Kidney glomerular epithelial cell (primary cell): Measurements from ENCODE around the gene PIP5KL1.

ENCODE experiments used
- DNase-seq: peaks from one replicate; lab custom pipeline; 2025; lab: John Stamatoyannopoulos, UW

The PIP5KL1 gene

DNA sequence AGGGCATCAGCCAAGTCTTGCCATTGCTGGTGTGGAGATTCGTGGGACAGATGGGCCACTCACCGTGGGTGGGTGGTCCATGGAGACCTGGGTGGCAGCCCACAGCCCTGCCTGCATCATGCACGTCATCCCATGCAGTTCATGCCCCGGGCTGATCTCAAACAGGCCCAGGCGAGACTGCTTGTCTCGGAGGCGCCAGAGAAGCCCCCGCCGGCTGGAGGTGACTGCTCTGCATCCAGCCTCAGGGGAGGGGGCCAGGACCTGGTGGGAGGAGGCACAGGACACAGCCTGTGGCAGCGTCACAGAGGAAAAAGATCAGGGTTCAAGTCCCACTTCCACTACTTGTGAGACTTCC, 975 bp downstream of the PIP5KL1 start:
- no peak for DNase-seq

- DNase-seq, result no peak
Measured at GRCh38 chr9:127928676-127929624, 1.6 kb downstream of the PIP5KL1 start.

- DNase-seq, result no peak
Measured at GRCh38 chr9:127927988-127928675, 2.4 kb downstream of the PIP5KL1 start.

GRCh38 chr9:127927201-127927987, 3.2 kb downstream of the PIP5KL1 start:
- no peak for DNase-seq

DNA sequence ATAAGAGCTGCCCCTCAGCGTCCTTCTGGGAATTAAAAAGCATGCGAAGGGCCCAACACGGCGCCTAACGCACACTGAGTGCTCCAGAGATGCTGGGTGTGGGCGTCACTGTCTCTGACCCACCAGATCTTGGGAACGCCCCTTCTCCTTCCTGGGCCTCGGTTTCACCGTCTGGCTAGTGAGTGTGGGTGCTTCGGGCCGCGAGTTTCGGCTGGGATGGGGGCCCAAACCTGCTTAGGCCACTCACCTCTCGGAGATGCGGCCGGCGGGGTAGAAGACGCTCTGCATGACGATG, 3.7 kb downstream of the PIP5KL1 start:
- DNase-seq, result no peak

DNA sequence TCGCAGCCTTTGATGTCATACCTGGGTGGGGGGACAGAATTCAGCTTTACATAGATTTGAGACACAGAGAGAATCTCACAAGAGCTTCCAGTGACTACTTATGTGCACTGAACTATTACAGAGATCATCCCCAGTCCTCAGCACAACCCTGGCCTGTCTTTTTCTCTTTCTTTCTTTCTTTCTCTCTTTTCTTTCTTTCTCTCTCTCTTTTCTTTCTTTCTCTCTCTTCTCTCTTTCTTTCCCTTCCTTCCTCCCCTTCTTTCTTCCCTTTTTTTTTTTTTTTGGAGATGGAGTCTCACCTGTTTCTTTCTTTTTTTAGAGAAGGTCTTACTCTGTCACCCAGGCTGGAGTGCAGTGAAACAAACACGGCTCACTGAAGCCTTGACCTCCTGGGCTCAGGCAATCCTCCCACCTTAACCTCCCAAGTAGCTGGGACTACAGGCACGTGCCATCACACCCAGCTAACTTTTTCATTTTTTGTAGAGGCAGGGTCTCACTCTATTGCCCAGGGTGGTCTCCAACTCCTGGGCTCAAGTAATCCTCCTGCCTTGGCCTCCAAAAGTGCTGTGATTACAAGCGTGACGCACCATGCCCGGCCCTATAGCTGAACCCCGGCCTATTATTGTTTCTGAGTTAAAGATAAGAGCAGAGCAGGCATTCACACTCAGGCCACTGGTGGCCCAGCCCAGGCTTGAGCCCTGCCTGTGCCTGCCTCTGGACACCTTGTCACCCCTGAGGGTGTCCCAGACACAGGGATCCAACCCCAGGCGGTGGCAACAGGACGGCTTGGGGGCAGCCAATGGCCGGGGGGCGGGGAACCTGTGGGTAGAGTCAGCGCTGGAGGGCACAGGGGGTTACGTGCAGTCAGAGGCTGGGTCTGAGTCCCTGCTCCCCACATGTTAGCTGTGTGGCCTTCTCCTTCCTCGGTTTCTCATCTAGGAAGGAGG, 4.3 kb downstream of the PIP5KL1 start:
- no peak for DNase-seq

DNA sequence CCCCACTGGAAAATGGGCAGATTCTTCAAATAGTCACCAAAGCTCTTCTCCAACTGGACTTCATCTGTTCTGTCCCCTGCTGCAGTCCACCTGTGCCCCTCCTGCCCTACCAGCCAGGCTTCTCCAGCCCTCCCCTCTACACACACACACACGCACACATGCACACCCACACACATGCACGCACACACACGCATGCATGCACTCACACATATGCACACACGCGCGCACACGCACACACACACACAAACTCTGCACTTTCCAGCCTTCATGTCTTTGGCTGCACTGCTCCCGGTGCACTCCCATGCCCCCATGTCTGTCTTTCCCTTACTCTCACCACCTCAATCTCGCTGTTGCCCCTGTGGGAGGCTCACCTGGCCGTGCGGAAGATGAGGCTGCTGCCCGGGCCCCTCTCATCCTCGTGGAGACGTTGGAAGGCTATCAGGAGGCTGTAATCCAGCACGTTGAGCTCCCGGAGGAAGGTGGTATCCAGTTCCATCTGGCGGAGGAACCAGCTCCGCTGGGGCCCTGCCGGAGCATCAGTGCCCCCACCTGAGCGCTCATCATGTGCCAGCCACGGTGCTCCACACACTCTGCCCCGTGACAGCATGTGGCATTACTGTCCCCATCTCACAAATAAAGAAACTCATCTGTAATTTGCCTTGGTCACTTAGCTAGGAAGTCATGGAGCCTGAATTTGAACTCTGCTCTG, 5.7 kb downstream of the PIP5KL1 start:
- no peak for DNase-seq

DNA sequence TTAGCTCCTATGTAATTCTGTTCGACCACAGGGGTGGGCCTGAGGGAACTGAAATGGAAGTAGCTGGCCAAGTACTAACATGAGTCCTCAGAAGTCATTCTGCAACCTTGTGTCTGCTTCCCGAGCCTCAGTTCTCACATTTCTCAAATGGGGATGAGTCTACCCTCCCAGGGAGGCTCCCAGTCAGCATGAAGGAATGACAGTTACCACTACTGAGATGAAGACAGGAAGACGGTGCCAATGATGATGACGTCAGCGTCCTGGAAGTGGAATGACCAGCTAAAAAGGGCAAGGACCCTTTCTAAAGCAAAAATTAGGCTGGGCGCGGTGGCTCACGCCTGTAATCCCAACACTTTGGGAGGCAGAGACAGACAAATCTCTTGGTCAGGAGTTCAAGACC, 6.8 kb downstream of the PIP5KL1 start:
- peak; percentile 13 for DNase-seq

DNA sequence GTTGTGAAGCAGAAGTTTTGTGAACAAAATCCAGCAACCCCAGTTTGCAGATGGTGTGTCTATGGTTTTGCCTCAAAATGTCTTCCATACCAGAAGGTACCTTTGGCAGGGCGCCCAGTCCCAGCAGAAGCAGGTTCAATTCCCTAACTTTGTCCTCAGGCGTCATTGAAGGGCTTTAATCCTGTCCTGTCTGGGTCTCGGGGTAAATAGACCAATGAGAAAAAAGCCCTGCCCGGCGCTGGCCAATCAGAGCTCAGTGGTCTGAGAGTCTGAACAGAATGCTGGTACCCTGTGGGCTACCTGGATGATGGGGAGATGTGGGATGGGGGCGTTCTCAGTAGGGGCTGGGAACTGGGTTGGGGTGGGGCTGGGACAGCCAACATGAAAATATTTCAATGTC, 7.5 kb downstream of the PIP5KL1 start:
- DNase-seq, result no peak

DNA sequence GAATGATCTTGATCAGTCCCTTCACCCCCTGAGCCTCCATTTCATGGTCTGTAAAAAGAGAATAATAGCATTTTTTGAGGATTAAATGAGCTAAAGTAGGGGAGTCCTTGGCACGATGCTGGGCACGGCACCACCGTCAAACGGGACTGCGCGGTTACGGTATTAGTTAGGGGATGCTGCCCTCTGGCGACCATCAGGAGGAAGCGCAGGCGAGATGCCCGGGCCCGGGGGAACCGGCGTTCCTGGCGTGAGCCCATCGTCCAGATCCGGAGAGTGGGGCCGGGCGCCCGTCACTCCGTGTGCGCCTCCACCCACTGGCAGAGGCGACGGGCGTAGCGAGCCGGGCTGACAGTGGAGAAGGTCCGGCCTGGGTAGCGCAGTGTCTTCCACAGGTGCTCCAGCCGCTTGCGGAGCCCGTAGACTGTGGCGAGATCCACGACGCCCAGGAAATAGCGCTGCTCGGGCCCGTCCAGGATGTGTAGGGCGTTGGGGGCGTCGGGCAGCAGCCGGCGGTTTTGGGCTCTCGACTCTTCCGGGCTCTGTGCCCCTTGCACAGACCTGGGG, 8.9 kb downstream of the PIP5KL1 start:
- peak; percentile 36 for DNase-seq

DNA sequence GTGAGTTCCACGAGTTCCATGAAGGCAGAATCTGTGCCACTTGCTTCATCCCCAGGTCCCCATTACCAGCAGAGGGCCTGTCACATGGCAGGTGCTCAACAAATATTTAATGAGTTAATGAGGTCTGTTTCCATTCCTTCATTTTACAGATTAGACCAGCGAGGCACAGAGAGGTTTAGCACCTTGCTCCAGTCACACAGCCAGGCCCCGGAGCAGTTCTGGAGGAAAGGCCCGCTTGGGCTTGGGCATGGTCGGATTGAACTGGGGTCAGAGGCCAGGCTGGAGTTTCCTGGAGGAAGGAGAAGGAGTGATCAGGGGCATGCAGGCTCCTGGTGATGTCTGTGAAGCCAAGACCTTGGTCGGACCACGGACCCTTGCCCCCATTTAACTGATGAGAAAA, 9.8 kb downstream of the PIP5KL1 start:
- DNase-seq, result no peak

DNA sequence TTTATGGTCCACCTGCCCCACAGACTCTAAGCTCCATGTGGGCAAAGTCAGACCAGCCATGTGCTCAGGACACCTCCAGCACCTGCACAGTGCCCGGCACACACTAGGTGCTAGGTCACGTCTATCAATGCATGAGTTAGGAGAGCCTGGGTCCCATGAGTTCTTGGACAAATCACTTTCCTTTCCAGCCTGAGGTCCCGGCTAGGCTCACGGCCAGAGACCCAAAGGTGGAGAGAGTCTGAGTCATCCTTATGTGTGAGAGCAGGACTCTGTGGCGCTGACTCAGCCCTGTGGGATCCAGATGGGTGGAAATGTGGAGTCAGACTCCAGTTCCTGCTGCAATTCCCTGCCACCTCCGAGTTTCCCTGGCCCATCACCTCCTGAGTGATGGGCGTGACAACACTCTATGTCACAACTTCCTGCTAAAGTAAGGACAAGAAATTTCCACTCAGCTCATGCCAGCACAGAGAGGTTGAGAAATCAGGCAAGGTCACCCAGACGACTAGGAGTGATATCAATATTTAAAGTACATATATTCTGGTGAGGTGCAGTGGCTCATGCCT, 11.2 kb downstream of the PIP5KL1 start:
- DNase-seq, result peak; percentile 97

DNA sequence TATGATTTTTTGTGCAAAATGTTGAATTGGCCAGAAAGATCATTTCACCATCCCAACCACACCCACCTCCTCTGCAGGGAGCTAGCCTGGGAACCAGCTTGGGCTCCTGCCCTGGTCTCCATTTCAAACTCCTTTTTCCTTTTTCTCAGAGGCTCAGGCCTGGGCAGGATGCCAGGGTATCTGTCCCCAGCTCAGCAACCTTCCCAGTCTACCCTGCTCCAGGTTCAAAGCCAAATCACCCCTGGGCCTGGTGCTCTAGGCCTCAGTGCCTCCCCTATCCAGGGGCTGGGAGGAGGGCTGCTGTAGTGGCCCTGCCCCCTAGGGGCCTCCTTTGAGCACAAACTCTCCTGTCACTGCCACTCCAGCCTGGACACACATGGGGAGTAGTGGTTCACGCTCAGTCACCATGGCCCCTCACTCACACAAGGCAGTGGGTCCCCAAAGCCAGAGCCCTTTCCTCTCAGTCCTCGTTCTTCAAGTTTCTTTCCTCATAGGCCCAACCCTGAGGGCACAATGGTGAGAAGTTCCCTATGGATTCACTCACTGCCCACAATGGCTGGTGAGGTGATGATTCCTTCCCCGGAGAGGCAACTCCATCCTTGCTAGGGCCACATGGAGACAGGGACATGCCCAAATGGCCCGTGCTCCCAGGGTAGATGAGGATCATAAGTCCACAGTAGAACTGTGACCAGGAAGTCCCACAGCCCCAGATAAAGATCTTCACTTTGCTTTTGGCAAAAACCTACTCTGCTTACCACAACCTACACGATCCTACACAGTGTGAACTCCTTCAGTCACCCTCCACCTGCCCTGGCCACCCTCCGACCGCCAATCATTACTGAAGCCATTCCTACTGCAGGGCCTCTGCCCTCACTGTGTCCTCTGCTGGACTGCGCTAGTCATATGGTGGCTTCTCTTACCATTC, 12.1 kb downstream of the PIP5KL1 start:
- no peak for DNase-seq

DNA sequence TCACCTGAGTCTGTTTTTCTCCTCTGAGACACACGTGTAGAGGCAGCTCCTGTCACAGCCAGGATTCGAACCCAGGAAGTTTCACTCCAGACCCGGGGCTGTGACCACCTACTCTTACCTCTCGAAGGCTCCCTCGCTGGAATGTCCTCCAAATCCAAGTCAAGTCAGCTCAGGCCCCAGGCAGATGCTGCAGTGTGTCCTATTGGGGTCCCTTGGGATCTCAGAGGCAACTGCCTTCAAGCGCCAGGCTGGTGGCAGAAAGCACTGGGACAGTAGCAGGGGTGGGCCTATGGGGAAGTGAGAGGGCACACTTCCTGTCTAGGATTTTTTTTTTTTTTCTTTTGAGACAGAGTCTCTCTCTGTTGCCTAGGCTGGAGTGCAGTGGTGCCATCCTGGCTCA, 13.0 kb downstream of the PIP5KL1 start:
- DNase-seq, result no peak

- peak; percentile 80 for DNase-seq
Measured at GRCh38 chr9:127916720-127917581, 13.6 kb downstream of the PIP5KL1 start, which contains the start of gene ST6GALNAC4. Gene ST6GALNAC4, minus strand, starts transcription at chr9:127917041. Its CDS starts 622 bp downstream, at chr9:127916419.

- DNase-seq, result no peak
Measured at GRCh38 chr9:127915801-127916719, 14.5 kb downstream of the PIP5KL1 start.

DNA sequence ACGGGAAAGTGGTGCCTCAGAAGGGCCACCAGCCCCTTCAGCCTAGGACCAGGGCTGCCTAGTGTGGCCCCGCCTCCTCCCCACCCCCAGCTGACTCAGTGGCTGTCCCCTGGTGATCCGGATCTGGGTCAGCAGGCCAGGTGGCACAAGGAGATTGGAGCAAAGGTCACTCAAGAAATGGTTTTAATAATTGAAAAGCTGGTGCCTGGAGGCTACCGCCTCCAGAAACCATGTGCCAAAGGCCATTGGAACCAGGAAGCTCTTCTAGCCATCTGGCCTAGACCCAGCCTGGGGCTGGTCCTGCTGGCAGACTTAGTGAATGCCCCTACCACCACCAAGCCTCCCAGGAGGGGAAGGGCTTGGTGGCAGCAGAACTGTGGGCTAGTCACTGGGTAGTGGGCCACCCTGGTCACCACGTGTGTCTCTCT, 15.2 kb downstream of the PIP5KL1 start:
- no peak for DNase-seq
